Upper lobe of left lung (tissue), 4 donors: Measurements from ENCODE around the gene VGLL3.

ENCODE experiments used
- POLR2A ChIP-seq, 4 donors: fragments of 450-650 bp; IDR thresholded peaks; one replicate each; pipeline ENCODE4 v1.5.1; 2016 to 2017; ENCODE audit warnings: antibody characterized with exemption in 4 of 4, mild to moderate bottlenecking in 2 of 4
- TF ChIP-seq, protein P1 (sequence below), 6 experiments: fragments of 450-650 bp in 4 of 6; fragments of 200-600 bp in 2 of 6; sonication (generic) in 2 of 6; IDR thresholded peaks; one replicate each; pipeline ENCODE4 v1.5.1; 2016 to 2019; ENCODE audit warnings: antibody characterized with exemption in 6 of 6

DNA sequence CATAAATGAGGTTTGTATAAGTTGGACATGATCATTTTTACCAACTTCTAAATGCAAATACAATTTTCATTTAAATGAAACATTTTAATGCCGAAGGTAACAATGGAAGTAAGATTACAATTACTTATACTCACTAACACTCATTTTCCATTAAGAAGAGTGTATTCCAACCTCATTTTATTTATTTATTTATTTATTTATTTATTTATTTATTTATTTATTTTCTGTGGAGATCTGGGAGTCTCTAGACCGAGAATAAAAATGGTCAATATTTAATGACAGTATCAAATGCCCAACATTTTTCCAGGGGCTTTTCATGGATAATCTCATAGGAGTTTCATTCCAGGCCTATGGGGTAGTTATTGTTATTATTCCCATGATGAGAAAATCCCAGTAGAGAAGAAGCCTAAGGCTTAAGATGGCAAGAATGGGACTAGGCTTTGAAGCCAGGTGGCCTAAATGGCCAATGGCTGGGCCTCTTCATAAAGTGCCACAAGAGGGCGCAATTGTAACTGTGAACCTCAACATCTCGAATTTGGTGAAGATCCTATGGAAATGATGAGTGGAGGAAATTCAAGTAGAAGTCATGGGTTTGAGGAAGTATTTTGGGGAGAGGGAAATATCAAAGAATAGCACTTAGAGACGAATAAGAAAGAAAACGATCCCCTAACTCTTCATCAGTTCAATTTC, 21.3 kb downstream of the VGLL3 start:
- TF ChIP-seq, protein P1, sequence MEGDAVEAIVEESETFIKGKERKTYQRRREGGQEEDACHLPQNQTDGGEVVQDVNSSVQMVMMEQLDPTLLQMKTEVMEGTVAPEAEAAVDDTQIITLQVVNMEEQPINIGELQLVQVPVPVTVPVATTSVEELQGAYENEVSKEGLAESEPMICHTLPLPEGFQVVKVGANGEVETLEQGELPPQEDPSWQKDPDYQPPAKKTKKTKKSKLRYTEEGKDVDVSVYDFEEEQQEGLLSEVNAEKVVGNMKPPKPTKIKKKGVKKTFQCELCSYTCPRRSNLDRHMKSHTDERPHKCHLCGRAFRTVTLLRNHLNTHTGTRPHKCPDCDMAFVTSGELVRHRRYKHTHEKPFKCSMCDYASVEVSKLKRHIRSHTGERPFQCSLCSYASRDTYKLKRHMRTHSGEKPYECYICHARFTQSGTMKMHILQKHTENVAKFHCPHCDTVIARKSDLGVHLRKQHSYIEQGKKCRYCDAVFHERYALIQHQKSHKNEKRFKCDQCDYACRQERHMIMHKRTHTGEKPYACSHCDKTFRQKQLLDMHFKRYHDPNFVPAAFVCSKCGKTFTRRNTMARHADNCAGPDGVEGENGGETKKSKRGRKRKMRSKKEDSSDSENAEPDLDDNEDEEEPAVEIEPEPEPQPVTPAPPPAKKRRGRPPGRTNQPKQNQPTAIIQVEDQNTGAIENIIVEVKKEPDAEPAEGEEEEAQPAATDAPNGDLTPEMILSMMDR (IDR thresholded peaks at IDR 0.05), result peak; percentile 18 to 49 (median 38)
- no peak for TF ChIP-seq POLR2A (IDR thresholded peaks at IDR 0.05)
